Hematopoietic multipotent progenitor cell treated with erythropoietin and hydrocortisone succinate and interleukin-3 and kit ligand, for 8 days (in vitro differentiated cells): ENCODE data around the gene B9D1.

Experiments used
- DNase-seq: peaks from one replicate; pipeline ENCODE4 v3.0.0-alpha.2; 2015

Gene B9D1

DNA sequence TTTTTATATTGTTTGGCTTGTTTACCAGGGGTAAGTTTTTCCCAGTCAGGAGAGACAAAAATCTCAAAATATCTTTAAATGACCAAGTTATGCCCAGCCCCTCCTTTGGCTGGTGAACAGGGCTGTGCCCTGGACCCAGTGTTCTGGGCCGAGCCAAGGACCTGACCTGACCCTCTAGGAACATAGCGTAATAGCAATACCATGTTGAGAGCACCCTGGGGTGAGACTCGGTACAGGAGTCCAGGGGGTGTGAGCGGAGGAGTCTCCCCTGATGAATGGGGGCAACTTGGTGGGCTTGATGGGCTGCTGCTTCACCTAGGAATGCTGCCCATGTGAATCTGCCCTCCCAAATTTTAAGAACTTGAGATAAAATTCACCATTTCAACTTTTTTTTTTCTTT lies 47.4 kb downstream of the B9D1 start:
- DNase-seq: no peak

DNA sequence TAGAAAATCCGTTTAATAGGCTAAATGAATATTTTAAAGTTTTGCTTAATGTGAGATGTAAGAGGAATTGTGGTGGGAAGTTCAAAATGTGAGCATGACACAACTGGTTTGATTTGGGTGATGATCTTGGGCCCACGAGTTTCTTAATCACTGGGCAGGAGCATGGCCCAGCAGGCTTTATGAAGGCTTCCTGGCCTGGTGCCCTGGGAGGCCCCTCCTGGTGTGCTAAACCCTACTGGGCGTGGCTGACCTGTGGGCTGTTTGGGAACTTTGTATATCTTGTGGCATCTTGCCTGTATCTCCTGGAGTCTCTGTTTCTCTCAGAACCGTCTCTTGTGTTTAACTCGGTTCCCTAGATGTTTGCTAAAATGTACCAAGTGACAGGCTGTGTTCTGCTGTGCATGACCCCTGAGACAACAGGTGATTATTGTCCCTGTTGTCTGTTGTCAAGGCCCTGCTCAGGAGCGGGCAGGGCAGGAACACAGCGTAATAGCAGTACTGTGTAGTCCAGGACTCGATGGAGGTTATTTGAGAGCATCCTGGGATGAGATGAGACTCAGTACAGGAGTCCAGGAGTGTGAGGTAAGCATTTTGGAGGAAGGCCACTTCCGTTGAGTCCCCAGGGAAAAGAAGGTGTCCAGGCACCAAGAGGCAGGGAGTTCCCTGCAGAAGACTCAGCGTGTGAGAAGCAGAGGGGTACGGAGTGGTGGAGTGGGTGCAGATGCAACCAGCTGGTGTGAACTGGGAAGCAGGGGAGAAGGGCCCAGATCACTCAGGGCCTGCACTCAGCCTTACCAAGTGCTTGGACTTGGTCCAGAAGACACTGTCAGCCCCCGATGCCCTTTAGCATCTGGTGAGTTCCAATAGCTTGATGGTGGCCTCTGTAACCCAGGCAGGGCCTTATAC lies 48.5 kb downstream of the B9D1 start:
- DNase-seq: no peak

DNA sequence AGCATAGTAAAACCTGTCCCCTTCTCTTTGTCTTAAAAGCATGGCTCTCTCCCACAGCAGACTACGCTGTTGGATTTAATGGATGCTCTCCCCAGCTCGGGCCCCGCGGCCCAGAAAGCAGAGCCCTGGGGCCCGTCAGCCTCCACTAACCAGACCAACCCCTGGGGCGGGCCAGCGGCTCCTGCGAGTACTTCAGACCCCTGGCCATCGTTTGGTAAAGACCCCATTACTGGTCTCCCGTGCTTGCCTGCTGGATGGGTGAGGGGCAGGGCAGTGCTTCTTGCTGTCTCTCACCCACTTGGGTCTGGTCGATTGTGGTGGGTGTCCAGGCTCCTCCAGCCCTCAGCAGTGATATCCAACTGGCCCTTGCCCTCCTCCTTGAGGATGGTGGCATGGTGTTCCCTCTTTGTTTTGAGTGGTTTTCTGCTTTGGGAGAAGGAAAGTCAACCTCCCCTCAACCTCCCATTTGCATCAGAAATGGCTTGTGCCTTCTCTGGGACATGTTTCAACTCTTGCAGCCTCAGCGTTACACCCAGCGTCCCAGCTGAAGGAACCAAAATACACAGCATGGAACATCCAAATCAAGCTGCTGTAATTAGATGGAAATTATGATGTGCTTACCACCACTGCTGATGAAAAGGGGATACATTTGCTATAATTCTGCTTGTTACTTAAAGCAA lies 49.3 kb downstream of the B9D1 start:
- no peak for DNase-seq

DNA sequence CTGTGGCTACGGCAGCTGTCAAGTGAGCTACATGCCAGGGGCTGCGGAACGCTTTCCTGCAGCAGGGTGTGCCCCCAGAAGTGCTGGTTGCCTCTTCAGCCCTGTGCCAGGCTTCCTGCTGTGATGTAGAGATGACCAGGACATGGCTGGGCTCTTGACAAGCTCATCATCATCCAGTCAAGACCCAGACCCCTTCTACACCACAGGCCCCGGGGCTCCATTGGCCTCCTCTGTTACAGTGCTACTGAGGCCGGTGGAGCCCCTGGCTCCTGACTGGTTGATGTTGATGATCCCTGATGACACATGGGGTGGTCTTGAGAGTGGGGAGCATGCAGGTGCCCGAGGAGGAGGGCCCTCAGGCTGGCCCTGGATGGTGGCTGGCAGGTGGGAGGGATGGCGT lies 50.1 kb downstream of the B9D1 start:
- DNase-seq: no peak

DNA sequence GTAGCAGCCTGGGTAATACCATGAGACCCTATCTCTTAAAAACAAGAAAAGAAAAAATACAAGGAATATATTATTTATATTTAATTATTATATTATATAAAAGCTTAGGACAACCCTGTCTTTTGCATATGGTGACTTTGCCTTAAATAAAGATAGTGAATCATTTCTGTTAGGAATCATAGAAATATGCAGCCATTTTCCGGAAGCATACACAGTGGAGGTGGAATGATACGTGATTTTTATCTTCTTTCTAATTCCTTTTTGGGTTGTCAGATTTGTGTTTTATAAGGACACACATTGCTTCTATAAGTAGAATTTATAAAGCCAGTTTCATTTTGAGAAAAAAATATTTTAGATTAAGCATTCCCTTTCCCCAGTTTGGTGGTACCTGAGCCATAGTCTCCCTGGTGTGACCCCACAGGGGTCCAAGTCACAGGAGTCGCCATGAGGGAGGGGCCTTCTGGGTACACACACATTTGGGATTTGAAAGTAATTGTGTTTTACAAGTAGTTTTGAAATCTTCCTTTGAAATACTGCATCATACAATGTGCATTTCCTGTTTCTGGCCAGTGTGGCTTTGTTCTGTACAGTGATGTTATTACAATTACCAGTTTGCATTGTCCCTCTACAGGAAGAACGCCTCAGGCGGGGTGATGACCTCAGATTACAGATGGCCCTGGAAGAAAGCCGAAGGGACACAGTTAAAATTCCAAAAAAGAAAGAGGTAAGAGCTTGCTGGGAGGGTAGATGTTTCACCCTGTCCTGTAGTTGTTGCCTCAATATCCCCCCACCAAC lies 50.9 kb downstream of the B9D1 start:
- no peak for DNase-seq

DNA sequence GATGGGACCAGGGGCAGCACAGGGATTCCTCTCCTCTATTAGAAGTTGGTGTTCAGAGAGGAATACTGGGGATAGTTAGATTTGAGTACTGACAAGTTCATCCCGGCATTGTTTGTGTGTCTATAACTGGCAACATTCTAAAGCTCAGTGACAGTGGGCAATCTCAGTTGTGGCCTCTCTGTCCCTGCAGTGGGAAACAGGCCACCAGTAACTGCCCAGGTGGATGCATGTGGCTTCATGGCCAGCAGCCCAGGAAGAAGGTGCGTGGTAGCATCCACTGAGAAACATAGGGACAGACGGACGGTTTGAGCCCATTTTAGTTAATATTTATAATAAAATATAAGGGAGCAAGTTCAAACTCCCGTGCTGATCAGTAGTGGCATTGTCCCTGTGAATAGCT lies 51.5 kb downstream of the B9D1 start:
- DNase-seq: no peak

DNA sequence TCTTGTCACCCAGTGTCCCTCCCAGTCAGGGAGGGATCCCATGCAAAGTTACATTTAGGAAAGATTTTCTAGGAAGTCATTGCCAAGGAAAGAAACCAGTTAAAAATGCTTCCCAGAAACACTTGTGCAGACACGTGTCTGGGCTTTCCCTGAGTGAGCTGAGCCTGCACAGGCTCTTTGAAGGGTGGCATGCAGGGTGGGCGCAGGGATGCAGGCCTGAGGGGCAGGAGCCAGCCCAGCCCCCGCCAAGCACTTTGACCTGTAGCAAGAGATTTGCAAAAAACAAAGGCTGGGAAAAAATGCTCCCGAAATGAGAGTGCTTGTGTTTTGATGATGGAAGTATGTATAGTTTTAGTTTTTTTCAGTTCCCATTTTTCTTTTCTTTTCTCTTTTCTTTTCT lies 52.4 kb downstream of the B9D1 start:
- DNase-seq: no peak

DNA sequence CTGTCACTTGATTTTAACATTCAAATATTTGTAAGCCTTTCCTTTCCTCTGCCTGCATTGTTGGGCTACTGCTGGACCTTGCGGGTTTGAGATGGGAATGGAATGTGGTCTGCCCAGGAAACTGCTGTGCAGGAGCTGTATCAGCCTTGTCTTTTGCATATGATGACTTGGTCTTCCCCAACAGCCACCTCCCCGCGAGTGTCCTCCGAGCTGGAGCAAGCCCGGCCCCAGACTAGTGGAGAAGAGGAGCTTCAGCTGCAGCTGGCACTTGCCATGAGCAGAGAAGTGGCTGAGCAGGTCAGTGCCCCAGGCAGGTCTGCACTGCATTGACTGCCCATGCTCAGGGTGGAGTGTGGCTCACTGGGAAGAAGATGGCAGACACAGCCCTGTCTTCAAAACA lies 52.8 kb downstream of the B9D1 start:
- DNase-seq: no peak

DNA sequence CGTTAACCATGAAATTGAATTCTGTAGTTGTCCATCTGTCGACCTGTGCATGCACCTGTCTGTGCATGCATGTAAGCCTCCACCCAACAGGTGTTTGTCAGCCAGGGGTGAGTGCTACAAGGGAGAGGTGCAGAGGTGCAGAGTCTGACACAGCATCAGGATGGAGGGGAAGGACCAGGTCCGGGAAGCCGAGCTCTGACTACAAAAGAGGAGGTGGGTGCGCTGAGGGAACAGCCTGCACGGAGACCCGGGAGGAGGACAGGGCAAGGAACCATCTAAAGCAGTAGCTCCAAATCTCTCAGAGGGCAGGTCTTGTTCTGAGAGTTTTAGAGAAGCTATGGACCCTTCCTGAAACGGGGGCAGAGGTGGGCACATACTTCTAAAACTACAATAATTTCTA lies 54.1 kb downstream of the B9D1 start:
- DNase-seq: no peak

DNA sequence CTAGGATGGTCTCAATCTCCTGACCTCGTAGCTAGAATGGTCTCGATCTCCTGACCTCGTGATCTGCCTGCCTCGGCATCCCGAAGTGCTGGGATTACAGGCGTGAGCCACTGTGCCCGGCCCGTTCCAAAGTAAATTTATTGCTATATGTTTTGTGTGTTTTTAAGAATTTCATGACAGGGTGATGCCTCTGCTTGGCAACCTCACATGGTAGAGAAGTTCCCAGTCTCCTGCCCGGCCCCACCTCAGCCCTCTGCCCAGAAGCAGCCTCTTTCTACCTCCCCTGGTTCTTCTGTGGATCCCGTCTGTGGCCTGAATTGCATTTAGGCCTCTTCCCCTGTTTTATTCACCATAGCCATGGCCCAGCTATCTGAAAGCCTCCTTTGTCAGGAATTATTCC lies 55.0 kb downstream of the B9D1 start:
- no peak for DNase-seq

DNA sequence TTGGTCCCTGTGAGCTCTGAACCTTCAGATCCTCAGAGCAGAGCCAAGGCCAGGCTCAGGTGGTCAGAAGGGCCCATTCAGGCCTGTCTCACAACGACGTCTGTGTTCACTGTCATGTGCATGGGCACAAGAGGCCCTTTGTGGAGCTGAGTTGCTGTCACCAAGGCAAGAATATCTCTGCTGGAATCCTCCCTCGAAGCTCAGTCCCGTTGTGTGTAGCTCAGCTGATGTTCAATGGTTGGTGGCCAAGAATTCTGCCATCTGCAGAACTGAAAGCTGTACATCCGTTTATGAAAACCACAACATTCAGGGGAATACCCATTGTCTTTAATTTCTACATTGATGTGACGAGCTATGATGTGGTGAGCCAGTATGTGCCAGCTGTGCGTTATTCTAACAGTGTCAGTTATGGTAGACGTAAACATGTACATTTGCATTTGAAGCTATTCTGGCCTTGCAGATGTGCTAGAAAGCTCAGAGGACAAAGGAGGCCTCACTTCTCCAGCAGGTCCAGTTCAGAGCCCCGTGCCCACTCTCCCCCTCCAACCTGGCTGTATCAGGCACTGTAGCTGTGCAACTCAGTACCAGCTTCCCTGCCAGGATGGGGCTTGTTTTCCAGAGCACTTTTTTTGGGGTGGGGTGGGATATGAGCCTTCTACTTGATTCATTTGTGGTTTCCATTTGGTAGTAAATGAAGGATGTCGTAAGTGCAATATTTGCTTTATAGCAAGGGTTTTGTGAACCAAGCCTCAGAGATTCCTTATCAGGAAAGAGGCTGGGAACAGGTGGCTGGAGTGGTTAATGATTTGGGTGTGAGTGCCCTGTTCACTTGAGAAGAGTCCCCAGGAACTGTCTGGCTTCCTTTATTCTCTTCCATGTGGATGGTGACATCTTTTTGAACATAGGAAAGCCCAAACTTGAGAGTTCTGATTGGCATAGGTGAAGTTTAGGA lies 56.1 kb downstream of the B9D1 start:
- DNase-seq: peak; percentile 10

DNA sequence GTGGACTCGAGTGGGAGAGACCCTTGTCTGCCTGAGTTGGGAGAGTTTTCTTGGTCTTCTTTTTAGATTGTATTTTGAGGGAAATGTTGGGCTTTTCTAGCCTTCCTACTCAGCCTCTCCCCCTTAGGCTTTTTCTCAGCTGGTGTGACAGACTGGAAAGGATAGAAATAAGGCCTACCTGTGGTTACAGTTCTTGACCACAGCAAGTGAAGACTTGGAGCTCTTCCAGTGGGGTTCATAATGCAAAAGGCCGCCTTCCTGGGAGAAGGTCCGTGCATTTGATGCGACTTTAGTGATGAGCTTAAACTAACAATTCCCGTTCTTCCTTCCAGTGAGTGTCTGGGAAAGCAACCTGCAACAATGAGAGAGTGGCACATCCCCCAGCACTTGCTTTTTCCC lies 56.8 kb downstream of the B9D1 start:
- DNase-seq: no peak

DNA sequence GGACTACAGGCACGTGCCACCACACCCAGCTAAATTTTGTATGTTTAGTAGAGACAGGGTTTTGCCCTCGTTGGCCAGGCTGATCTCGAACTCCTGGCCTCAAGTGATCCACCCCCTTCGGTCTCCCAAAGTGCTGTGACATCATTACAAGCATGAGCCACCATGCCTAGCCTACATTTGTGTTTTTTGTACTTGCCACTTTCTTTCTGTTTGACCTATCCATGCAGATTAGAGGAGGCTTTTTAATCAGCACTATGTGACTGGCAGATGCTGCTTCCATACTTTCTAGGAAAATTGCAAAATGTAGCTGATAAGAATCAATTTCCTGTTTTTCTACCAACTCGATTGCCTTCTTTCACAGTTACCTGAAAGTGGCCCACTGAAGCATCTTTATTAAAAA lies 57.3 kb downstream of the B9D1 start:
- peak; percentile 27 for DNase-seq

DNA sequence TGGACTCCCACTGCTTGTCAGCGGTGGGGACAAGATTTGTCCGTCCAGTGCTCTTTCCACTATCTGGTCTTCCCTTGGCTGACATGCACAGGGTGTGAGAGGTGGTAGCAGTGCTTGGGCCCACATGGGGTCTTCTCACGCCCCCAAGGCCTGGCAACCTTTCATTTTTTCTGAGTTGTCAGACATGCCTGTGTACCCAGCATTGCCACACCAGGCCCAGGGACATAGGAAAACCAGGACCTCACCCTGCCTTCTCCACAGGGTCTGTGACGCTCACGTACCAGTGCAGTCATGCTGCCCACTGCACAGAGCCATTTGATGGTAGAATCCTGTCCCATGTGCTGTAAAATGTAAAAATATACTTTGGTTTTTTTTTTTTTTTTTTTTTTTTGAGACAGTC lies 57.8 kb downstream of the B9D1 start:
- DNase-seq: no peak

DNA sequence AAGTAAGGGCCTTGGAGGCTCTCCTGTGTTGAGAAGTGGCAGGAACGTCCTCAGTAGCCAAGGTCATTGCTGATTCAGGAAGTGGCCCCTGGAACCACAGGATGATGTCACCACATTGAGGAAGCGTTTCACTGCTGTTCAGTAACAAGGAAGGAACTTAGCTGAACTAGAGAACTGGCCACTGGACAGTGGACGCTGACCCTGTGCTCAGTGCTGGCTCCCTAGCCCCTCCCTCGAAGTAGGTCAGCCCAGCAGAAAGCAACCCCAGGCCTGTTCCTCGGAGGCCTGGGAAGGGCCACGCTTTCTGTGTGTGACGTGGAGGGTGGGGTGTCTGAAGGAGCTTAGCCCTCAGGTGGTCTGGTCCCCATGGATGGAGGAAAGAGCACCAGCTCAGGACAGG lies 58.3 kb downstream of the B9D1 start:
- DNase-seq: peak; percentile 38

DNA sequence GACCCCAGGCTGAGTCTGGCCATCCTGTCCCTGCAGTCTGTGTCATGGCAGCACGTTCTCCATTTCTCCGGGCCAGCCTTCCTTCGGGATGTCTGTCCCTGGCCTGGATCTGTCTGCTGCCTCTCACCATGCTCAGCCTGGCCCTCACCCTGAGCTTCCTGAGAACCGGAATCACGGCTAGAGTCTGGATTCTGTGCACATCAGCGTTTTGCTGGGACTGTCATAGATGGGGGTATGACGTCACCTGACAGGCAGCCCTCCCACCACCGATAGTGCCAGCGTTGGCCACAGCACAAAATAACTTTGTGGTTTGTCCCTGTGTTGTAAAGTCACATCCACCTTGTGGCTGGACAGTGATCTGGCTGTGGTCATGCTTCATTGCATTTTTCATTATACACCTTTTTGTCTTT lies 59.2 kb downstream of the B9D1 start:
- no peak for DNase-seq

DNA sequence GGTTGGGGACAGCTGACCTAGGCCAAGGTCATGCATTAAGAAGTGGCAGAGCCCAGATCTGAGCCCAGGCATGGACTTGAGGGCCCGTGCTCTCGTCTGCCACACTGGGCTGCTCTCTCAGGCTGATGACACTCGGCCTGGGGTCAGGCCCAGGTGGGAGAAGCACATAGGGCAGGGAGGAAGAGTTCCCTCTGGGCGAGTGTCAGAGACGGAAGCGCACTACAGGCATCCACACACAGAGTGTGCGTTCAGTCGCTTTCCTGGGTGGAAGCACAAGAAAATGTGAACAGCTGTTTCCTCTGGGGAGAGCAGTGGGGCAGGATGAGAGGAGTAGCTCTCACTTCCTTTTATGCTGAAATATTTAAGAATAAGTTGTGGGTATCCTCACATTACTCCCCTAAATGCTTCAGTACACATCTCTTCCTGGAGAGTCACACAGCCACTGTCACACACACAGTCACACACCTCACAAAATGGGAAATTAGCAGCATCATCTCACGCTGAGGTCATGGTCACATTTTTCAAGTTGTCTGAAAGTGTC lies 59.7 kb downstream of the B9D1 start:
- DNase-seq: no peak

DNA sequence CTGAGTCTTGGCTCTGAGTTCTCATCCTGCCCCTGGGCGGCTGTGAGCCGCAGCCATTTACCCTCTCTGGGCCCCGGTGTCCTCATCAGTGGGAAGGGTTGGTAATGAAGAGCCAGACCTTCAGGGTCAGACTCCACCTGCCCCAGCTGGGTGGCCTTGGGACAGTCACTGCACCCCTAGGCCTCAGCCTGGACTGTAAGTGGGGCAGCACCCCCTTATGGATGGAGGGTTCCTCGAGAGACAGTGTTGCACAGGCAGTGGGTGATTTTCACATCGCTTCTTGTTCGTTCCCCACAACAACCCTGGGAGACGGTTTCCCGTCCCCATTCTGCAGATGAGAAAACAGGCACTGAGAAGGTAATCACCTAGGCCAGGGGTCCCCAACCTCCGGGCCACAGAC lies 60.5 kb downstream of the B9D1 start:
- no peak for DNase-seq

DNA sequence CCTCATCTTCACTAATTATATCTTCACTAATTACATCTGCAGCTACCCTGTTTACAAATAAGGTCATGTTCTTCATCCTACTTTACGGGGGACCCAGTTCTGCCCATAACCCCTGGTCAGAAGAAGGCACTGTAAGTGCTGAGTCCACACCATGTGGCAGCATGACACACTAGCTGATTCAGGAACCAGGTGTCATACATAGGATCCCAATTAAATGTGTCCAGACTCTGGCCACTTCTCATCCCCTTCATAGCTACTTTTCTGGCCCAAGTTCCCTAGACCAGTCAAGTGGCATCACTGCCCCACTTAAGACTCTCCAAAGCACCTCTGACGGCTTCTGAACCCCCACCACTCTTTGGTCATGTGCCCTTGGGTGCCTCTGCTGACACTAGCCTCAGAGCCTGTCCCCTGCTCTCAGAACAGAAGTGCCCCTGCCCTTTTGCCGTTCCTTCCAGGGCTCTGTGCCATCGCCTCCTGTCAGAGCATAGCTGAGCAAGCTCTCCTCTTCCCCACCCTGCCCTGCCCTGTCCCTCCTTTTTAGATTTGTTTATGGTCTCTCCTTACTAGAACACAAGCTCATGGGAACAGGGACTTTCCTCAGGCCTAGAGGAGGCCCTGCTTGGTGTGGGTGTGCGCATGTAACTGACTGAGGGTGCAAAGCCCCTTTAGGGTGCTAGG lies 61.1 kb downstream of the B9D1 start:
- no peak for DNase-seq

DNA sequence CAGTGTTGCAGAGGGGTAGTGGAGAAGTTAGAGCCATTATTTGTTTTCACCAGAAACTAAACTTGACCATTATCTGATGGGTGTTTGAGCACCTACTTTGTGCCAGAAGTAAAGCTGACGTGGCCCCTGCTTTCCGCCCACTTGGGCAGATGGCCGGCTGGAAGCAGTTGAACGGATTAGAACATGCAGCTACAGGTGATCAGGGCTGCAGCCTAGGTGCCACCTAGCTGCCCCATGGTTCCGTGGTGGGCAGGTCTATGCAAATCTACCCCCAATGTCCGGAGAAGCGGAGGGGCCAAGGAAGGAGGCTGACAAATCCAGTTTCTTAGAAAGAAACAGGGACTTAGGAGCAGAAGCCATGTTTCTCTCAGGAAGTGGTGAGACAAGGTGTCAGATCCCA lies 62.7 kb downstream of the B9D1 start:
- no peak for DNase-seq

DNA sequence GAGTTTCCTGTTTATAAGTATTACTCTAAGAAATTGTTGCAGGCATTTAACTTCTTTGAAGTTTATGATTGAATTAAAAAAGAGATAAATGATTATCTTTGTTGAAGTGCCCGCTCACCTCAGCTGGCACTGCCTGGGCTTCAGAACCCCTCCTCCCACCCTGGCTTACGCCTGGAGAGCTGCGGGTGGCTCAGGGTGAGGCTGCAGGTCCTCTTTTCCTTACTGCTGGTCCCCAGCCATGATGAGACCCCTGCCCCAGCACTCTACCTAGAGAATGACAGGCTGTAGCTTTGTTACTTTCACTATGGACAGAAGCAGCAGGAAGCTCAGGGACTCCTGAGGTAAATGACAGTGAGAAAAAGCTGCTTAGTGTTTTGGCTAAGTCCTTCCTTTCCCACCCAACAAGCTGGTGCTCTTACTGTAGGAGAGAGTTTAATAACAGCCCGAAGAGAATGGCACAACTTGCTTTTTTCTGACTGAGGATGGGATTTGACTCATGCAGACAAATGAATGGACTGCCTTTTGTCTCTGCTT lies 63.2 kb downstream of the B9D1 start:
- DNase-seq: no peak
